GM19025 (cell line): ENCODE results near the gene TMEM184C.

Experiments
- ATAC-seq: cut with Tn5 transposase; IDR thresholded peaks from one replicate; pipeline ENCODE4 v1.9.1; 2021; ENCODE audit warnings: mild to moderate bottlenecking, low read depth, moderate library complexity; ENCODE audit not compliant: unreplicated experiment

The TMEM184C gene

DNA sequence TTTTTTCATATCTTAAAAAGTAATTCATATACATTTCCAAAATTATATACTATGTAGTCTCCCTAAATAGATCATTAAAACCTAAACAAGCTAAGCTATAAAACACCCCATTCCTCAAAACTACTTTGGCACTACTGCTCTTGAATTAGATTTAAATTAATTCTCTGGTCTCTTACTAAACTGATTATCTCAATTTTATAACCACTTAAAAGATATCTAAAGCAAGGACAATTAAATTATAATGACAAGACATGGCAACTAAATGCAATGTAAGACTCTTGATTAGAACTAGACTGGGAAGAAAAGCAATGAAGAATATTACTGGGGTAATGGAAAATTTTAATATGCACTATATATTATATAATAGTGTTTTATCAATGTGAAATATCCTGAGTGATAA lies 27.9 kb downstream of the TMEM184C start:
- ATAC-seq: no peak

DNA sequence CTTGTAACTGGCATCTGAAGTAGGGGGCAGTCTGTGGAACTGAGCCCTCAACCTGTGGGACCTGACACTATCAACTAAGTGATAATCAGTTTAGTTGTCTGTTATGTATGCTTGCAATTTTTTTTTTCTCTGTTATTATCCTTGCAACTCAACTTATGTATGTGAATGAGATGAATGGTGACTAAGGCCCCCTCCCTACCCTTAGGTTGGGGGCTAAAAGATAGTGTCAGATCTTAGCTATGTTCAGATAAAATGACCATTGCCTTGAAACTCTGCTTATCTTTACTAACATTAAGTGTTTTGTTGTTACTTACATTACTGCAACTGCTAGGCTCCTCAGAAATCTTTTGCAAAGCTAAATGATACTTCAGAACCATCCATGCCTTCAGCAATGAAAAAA lies 31.5 kb downstream of the TMEM184C start:
- ATAC-seq: no peak

DNA sequence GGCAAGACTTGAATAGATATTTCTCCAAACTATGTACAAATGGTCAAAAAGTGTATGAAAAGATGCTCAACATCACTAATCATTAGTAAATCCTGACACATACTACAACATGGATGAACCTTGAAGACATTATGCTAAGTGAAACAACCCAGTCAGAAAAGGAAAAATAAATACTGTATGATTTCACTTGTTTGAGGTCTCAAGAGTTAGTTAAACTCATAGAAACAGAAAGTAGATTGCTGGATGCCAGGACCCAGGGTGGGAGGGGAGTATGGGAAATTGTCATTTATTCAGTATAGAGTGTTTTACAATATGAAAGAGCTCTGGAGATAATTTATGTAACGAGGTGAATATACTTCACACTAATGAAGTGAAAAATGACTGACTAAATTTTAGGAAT lies 34.4 kb downstream of the TMEM184C start:
- no peak for ATAC-seq

DNA sequence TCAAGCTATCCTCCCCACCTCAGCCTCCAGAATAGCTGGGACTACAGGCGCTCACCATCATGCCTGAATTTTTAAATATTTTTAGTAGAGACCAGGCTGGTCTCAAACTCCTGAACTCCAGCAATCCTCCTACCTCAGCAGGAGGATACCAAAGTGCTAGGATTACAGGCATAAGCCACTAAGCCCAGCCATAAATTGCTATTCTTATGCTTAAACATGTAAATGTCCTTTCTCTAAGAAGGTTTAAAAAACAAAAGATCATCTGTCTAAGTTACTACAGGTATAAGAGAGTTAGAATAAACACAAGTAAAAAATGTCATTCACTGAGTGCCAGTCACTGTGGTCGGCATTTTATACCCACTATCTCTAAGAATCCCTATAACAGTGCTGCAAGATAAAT lies 38.4 kb downstream of the TMEM184C start:
- ATAC-seq: no peak

- no peak for ATAC-seq
Observed at GRCh38 chr4:147658501-147658900, 41.3 kb downstream of the TMEM184C start.

DNA sequence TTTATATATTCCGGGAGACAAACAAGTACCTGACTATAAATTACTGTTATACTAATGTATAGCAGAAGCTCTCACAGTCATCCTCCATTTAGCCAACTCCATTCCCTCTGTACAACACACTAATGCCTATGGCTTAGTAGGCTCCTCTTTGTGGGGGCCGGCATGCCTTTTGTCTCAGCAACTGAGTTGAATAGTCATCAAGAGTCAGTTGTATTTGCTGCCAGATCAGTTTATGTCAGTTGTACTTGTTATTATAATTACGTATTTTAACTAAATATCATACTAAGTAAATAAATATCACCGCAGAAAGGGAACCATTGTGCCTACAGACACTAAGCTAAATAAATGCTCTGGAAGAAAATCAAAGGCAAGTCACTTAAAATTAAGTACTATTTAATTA lies 56.9 kb downstream of the TMEM184C start:
- no peak for ATAC-seq

- ATAC-seq: no peak
Observed at GRCh38 chr4:147674496-147674895, 57.3 kb downstream of the TMEM184C start.

GRCh38 chr4:147678106-147678505 lies 60.9 kb downstream of the TMEM184C start:
- ATAC-seq: no peak

GRCh38 chr4:147678796-147679549 lies 61.8 kb downstream of the TMEM184C start:
- no peak for ATAC-seq

DNA sequence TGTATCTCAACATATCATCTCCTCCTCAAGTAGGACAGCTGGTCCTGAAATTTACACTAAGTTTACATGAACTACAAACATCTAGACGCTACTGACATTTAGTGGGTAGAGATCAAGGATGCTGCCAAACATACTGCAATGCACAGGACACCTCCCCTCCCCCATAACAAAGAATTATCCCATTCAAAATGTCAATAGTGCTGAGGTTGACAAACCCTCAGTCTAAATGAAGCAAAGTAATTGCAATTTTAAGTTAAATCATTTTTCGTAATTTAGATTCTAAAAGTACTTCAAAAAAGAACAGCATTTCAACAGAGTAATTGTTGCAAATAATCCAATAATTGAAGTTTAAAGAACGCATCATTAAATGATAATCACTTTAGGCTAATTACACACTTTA lies 65.6 kb downstream of the TMEM184C start:
- no peak for ATAC-seq

DNA sequence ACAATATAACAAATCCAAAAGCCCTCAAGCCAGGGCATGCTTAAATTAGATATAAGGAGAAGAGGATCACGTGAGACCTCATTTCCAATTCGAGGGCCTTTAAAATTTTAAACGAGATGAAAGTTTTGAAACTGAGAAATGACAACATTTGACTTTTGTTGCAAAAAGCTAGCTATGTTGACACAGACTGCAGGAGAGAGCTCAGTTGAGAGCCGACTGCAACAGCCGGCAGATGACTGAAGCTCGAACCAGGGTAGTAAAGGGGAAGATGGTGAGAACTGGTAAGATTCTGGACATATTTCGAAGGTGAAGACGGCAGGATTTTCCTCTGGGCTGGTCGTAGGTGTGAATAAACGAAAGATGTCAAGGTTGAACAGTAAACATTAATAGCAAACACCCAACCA lies 66.0 kb downstream of the TMEM184C start:
- no peak for ATAC-seq

DNA sequence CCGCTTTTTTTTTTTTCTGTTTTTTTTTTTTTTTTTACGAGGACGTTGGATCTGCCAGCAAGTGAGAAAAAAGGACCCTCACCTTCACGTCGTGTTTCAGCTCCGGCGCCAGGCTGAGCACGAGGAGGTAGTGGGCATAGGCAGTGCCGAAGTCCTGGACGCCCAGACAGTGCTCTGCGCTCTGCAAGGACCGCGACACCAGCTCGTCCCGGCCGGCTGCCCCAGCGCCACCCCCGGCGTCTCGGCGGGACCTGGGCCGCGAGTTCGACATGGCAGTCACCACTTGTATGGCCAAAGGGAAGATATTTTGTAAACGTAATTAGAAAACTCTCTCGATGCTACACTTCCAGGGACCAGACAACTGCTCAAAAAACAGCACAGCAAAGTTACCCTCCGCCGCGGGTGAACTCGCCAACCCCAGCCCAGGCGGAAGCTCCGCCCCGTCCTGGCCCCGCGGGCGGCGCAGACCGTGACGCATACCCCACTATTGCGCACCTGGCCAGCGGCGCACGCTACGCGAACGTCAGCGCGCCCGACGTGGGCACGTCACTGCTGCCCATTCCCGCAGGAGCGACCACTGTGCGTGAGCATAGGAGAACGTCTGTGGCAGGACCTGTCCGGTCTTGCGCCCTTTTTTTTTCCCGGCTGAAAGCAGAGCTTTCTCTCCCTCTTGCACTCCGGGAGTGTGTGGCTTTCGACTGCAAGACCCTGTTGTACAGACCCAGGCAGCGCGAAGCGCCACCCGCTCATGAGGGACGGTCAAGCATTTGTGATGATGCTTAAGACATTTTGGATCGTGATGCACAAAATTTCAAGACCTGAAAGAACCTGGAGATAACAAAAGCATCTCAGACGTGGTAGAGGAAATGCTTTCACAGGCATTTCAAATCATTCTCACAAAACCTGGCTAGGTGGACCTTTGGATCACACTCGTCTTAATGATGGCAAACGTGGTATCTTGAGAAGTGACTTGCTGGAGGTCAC lies 66.8 kb downstream of the TMEM184C start, which contains the start of gene PRMT9:
Gene PRMT9, minus strand, starts transcription at position 447 of the 984 bp plus-strand sequence. Its CDS starts 176 bp downstream, at position 271.
- ATAC-seq: peak; percentile 99

GRCh38 chr4:147689067-147689466 lies 71.9 kb downstream of the TMEM184C start:
- ATAC-seq: no peak

DNA sequence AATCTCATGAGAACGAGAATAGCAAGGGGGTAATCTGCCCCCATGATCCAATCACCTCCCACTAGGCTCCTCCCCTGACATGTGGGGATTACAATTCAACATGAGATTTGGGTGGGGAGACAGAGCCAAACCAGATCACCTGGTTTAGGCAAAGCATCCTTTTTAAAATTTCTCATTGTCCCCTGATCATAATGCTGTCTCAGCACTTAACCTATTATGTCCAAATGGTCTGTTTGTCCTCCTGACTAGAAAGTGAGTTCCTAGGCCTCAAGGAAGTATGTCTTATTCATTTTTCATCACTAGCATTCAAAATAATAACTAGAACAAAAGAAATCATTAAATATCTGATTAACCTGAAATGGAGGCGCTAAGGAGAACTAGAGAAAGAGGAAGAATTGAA lies 74.6 kb downstream of the TMEM184C start:
- ATAC-seq: no peak

GRCh38 chr4:147693218-147693617 lies 76.0 kb downstream of the TMEM184C start:
- no peak for ATAC-seq

GRCh38 chr4:147696866-147697265 lies 79.7 kb downstream of the TMEM184C start:
- ATAC-seq: no peak

DNA sequence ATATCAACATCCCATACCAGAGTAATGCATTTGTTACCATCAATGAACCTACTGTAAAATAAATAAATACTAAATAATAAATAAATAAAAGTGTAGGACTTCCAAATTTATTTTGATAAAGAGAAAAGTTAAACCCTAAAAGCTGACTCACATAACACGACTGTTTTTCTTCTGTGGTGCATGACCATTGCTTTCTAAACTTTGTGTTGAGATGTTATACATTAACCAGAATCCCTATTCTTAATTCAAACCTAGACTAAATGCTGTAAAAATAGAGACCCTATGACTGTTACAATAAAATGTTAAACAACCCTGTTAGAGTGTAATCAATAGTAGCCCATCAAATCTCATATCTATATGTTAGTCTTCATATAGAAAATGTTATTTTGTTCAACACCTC lies 87.6 kb downstream of the TMEM184C start:
- no peak for ATAC-seq

- ATAC-seq: no peak
Observed at GRCh38 chr4:147707892-147708672, 90.9 kb downstream of the TMEM184C start.

GRCh38 chr4:147709999-147710398 lies 92.8 kb downstream of the TMEM184C start:
- no peak for ATAC-seq

DNA sequence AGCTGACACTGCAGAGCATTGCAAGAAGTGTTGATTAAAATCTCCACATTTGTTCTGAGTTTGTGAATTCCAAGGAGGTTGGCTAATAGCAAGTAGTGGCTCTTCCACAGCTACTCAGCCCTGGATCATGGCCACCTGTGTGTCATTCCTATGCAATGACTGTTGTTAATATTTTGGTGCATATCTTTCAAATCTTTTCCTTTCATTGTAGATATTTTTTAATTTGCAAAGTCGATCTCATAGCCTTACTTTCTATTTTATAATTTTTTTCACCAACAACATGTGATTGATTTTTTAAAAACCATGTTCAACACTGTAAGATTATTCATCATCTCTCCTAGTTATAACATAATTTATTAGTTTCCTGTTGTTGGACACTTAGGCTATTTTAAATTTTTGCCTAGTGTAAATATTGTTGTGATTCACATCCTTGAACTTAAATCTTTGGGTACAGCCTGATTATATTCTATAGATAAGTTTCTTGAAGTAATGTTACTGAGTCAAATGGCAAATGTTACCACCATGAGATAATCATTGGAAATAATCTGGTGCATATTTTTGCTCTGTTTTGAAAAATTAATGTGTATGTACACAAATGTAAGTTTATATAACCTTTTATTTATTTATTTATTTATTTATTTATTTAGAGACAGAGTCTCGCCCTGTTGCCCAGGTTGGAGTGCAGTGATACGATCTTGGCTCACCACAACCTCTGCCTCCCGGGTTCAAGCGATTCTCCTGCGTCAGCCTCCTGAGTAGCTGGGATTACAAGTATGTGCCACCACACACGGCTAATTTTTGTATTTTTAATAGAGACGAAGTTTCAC lies 97.6 kb downstream of the TMEM184C start:
- no peak for ATAC-seq
